RWPE2 (cell line): ENCODE results near the gene TMPRSS11F.
A peak's percentile ranks its signal among the peaks of the same experiment; 100 is the strongest.

Source experiments
- ATAC-seq: fragments of 200-7000 bp; cut with Tn5 transposase; 3 replicates; pipeline ENCODE4 v1.9.1; 2021; ENCODE audit warnings: low read depth
- DNase-seq: peaks from one replicate; pipeline ENCODE4 v3.0.0-alpha.2; 2020; ENCODE audit warnings: low spot score
- H3K27ac ChIP-seq: fragments of 450-650 bp; 2 replicates; pipeline ENCODE4 v1.5.1; 2017; ENCODE audit warnings: mild to moderate bottlenecking; ENCODE audit not compliant: poor library complexity, severe bottlenecking
- H3K27me3 ChIP-seq: fragments of 250-450 bp; sonication (Bioruptor Pico); 2 replicates; pipeline ENCODE4 v1.5.1; 2021; ENCODE audit warnings: mild to moderate bottlenecking, moderate library complexity; ENCODE audit not compliant: insufficient read depth, poor library complexity, severe bottlenecking
- H3K36me3 ChIP-seq: fragments of 250-450 bp; sonication (Bioruptor Pico); 2 replicates; pipeline ENCODE4 v1.5.1; 2020; ENCODE audit warnings: low read depth, mild to moderate bottlenecking, moderate library complexity
- H3K4me1 ChIP-seq: fragments of 250-450 bp; sonication (Bioruptor Pico); 2 replicates; pipeline ENCODE4 v1.5.1; 2021; ENCODE audit warnings: mild to moderate bottlenecking, moderate library complexity; ENCODE audit not compliant: insufficient read depth, poor library complexity, severe bottlenecking
- H3K4me3 ChIP-seq: fragments of 250-450 bp; sonication (Bioruptor Pico); 2 replicates; pipeline ENCODE4 v1.5.1; 2021; ENCODE audit warnings: mild to moderate bottlenecking, moderate library complexity; ENCODE audit not compliant: severe bottlenecking
- H3K9me3 ChIP-seq: fragments of 250-450 bp; sonication (Bioruptor Pico); 2 replicates; pipeline ENCODE4 v1.5.1; 2021; ENCODE audit warnings: mild to moderate bottlenecking, moderate library complexity; ENCODE audit not compliant: severe bottlenecking
- CTCF ChIP-seq: fragments of 450-650 bp; IDR thresholded peaks from one replicate; pipeline ENCODE4 v1.5.1; 2017; ENCODE audit warnings: mild to moderate bottlenecking, moderate library complexity; ENCODE audit not compliant: poor library complexity, severe bottlenecking

Gene TMPRSS11F

GRCh38 chr4:68082758-68083157 is 46.9 kb downstream of the TMPRSS11F start:
- Histone ChIP-seq H3K27ac (no peak overlapping the region), H3K9me3 (no peaks in the 10 kb centered on the region), H3K4me3 (no peak overlapping the region), H3K27me3 (no peaks in the 10 kb centered on the region), H3K36me3 (no peaks in the 10 kb centered on the region), H3K4me1 (no peaks in the 10 kb centered on the region)
- no peak for DNase-seq
- ATAC-seq = no peak
- no peak for TF ChIP-seq CTCF

DNA sequence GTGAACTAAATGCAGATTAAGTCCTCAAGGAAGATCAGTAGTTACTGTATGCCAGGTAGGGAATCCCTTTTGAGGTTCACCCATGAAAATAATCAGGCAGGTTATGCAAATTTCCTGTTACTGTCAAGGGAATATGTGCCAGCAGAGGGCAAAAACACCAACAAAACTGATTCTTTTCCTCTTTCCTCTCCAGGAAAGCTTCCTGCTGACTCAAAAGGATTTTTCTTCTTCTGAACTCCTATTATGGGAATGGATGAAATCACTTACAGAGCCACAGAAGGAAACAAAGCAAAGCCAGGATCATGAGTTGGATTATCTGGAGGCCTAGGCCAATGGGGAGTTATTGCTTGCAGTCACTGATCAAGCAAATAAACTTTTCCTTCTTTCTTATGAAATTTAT is 49.7 kb downstream of the TMPRSS11F start:
- Histone ChIP-seq H3K4me3 (no peak overlapping the region), H3K36me3 (no peaks in the 10 kb centered on the region), H3K27me3 (no peaks in the 10 kb centered on the region), H3K27ac (no peak overlapping the region), H3K4me1 (no peaks in the 10 kb centered on the region), H3K9me3 (no peaks in the 10 kb centered on the region)
- no peak for ATAC-seq
- DNase-seq = no peak
- no peak for TF ChIP-seq CTCF

- DNase-seq (no peak), ATAC-seq (no peak)
- Histone ChIP-seq H3K27me3 (no peaks in the 10 kb centered on the region), H3K4me1 (no peaks in the 10 kb centered on the region), H3K9me3 (no peaks in the 10 kb centered on the region), H3K36me3 (no peaks in the 10 kb centered on the region), H3K4me3 (no peak overlapping the region), H3K27ac (no peak overlapping the region)
- TF ChIP-seq CTCF = no peak
Observed at GRCh38 chr4:68077737-68078136, 51.9 kb downstream of the TMPRSS11F start.

- Histone ChIP-seq H3K27ac (no peak overlapping the region), H3K4me3 (no peak overlapping the region), H3K9me3 (no peaks in the 10 kb centered on the region), H3K27me3 (no peaks in the 10 kb centered on the region), H3K4me1 (no peaks in the 10 kb centered on the region), H3K36me3 (no peaks in the 10 kb centered on the region)
- DNase-seq (no peak), ATAC-seq (no peak)
- no peak for TF ChIP-seq CTCF
Observed at GRCh38 chr4:68077301-68077700, 52.4 kb downstream of the TMPRSS11F start.

DNA sequence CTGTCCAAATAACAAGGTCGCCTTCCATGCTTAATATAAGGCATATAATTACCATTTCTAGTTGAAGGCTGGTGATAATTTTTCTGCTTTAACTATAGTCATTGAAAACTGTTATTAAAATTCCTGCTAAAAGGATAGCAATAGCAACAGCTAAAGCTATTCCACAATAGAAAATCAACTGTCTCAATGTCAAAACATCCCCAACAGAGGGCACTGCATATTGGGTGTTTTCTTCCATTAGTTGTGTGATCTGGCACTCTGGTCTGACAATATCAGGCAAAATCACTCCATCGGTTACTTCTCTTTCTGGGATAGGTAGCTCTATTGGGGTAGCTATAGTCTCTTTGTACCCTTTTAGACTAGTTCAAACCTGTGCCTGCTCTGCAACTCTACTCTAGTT is 53.5 kb downstream of the TMPRSS11F start:
- H3K27ac ChIP-seq = no peak overlapping the region
- H3K4me3 ChIP-seq = no peak overlapping the region
- ATAC-seq (no peak), DNase-seq (no peak)
- no peaks in the 10 kb centered on the region for H3K27me3 ChIP-seq
- peak; percentile 15 for TF ChIP-seq CTCF
- no peaks in the 10 kb centered on the region for H3K9me3 ChIP-seq
- no peaks in the 10 kb centered on the region for H3K4me1 ChIP-seq
- H3K36me3 ChIP-seq = no peaks in the 10 kb centered on the region
